ENCODE results near the gene ZNF70. TPM values are rescaled to one million over a fixed set of nuclear protein-coding genes. Genes with fewer than 3 reads are reported as not detected.

Gene ZNF70
- total RNA-seq, 2 experiments from 2014 or later: 1.2 to 1.3 TPM

DNA sequence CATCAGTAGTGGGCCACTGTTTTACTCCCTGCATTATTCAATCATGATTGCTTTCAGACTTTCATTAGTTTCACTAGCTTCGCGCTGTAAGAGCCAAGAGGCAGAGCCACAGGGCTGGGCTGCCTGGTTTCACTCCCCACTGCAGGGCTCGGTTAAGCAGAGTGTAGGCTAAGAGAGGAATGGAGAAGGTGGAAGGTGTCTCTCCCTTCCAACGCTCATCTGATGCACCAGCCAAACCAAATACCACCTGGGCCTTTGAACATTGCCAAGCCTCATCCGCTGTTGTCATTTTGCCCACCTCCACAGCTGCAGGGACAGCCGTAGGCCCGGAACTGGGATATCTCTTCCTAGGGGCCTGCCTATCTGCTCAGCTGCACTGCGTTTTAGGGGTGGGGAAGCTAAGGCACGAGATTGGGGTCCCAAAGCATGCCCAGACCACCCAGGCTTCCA is 35.4 kb upstream of the ZNF70 start:
- intact Hi-C loops (cut with micrococcal nuclease): loop anchor here (2.0 to 5.0 kb wide), 3 partner anchors 13 to 109 kb away; partner anchors contain the start of genes MIF, MMP11 and SLC2A11
- Mint-ChIP-seq H3K4me3 (peak overlapping the region; percentile 86), H3K4me1 (ENCODE audit: low read depth) (peaks cover 25% of the 10 kb centered on the region), H3K27me3 (no peaks in the 10 kb centered on the region), H3K9me3 (no peaks in the 10 kb centered on the region), H3K27ac (peak overlapping the region; percentile 94), H3K36me3 (no peaks in the 10 kb centered on the region)
- DNase-seq: no peak
- ChIA-PET POLR2A (interaction anchor here (0.7 to 2.4 kb wide), 7 partner anchors 11 to 127 kb away, joined by 3 to 8 read pairs (median 4); partner anchors contain the start of genes MMP11 and ZNF70), CTCF (interaction anchor here (0.5 to 1.3 kb wide), 3 partner anchors 15 to 63 kb away, joined by 3 to 5 read pairs (median 3); no protein-coding TSS in a partner anchor)

GRCh38 chr22:23784215-23784732 is 33.4 kb upstream of the ZNF70 start:
- H3K9me3 Mint-ChIP-seq: no peaks in the 10 kb centered on the region
- CTCF ChIA-PET: no interaction called here
- POLR2A ChIA-PET: no interaction called here
- no peak overlapping the region for H3K27ac Mint-ChIP-seq
- intact Hi-C loops (cut with micrococcal nuclease): no loop called here
- no peak for DNase-seq
- H3K4me1 Mint-ChIP-seq (ENCODE audit: low read depth): peaks cover 18% of the 10 kb centered on the region
- no peaks in the 10 kb centered on the region for H3K36me3 Mint-ChIP-seq
- H3K27me3 Mint-ChIP-seq: no peaks in the 10 kb centered on the region
- no peak overlapping the region for H3K4me3 Mint-ChIP-seq

- CTCF ChIA-PET: no interaction called here
- POLR2A ChIA-PET: no interaction called here
Observed at GRCh38 chr22:23783265-23784150, 32.6 kb upstream of the ZNF70 start.

DNA sequence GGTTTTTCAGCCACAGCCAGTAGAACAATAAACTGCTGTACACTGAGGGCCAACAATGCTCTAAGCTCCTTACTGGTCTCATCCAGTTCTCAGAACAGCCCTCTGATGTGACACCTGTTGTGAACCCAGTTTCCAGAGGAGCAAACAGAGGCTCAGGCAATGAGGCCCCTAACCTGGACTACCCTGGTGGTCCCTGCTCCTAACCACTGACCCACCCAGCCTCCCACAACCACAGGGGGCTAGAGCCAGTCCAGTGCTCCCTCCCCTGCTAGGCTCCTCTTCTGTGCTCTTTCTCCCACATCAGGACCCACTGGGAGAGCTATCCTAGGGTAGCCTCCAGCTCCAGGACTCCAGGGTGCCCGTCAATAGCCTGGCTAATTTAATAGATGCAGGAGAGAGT is 31.8 kb upstream of the ZNF70 start:
- Mint-ChIP-seq H3K4me3 (no peak overlapping the region), H3K4me1 (ENCODE audit: low read depth) (peaks cover 10% of the 10 kb centered on the region), H3K27ac (no peak overlapping the region), H3K27me3 (no peaks in the 10 kb centered on the region), H3K36me3 (no peaks in the 10 kb centered on the region), H3K9me3 (no peaks in the 10 kb centered on the region)
- CTCF ChIA-PET: no interaction called here
- POLR2A ChIA-PET: no interaction called here
- DNase-seq: no peak
- intact Hi-C loops (cut with micrococcal nuclease): no loop called here

More at GRCh38 chr22:23783265-23784150, 32.6 kb upstream of the ZNF70 start:
- Mint-ChIP-seq H3K4me1 (ENCODE audit: low read depth) (peaks cover 16% of the 10 kb centered on the region), H3K9me3 (no peaks in the 10 kb centered on the region), H3K27ac (no peak overlapping the region), H3K27me3 (no peaks in the 10 kb centered on the region), H3K4me3 (no peak overlapping the region), H3K36me3 (no peaks in the 10 kb centered on the region)
- intact Hi-C loops (cut with micrococcal nuclease): no loop called here
- DNase-seq: no peak

- ChIA-PET CTCF (no interaction called here), POLR2A (no interaction called here)
- intact Hi-C loops (cut with micrococcal nuclease): no loop called here
- Mint-ChIP-seq H3K4me1 (ENCODE audit: low read depth) (peaks cover 7% of the 10 kb centered on the region), H3K36me3 (no peaks in the 10 kb centered on the region), H3K4me3 (no peak overlapping the region), H3K9me3 (no peaks in the 10 kb centered on the region), H3K27ac (no peak overlapping the region), H3K27me3 (no peaks in the 10 kb centered on the region)
- no peak for DNase-seq
Observed at GRCh38 chr22:23782252-23782651, 31.3 kb upstream of the ZNF70 start.

DNA sequence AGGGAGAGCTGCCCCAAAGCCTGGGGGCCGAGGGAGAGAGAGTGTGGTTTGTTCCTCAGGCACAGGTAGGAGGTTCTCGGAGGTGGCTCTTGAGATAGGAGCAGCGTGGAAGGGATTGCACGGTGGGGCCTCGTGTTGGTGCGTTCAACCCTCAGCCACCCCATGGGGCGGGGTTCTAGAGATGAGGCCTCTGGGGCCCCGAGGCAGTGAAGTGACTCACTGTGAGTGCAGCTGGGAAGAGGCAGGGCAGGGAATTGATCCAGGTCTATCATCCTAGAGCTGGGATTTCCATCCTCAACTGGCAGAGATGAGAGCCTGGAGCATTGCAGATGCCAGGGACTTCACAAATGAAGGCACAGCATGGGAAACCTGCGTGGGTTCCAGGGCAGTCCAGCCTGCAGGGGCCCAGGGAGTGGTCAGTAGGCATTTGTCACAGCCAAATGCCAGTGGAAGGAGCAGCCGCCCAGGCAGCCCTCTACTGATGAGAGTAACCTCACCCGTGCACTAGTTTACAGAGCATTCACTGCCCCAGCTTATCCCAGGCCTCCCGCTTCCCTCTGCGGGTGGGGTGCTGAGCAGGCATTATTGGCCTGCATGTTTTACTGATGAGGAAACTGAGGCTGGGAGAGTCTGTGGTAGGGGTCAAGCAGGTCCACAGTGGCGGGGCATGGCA is 30.7 kb upstream of the ZNF70 start:
- no peak for DNase-seq
- no peak overlapping the region for H3K4me3 Mint-ChIP-seq
- no peaks in the 10 kb centered on the region for H3K9me3 Mint-ChIP-seq
- ChIA-PET POLR2A (no interaction called here), CTCF (no interaction called here)
- H3K27me3 Mint-ChIP-seq: no peaks in the 10 kb centered on the region
- H3K27ac Mint-ChIP-seq: no peak overlapping the region
- H3K36me3 Mint-ChIP-seq: no peaks in the 10 kb centered on the region
- intact Hi-C loops (cut with micrococcal nuclease): no loop called here
- peaks cover 6% of the 10 kb centered on the region for H3K4me1 Mint-ChIP-seq (ENCODE audit: low read depth)

DNA sequence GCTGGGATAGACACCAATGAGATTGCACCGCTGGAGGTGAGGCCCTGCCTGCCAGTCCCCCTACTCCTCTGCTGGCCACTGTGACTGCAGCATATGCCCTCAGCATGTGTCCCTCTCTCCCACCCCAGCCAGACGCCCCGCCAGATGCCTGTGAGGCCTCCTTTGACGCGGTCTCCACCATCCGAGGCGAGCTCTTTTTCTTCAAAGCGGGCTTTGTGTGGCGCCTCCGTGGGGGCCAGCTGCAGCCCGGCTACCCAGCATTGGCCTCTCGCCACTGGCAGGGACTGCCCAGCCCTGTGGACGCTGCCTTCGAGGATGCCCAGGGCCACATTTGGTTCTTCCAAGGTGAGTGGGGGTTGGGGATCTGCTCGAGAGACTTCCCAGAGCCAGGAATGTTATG is 30.2 kb upstream of the ZNF70 start:
- Mint-ChIP-seq H3K36me3 (no peaks in the 10 kb centered on the region), H3K27ac (no peak overlapping the region), H3K4me1 (ENCODE audit: low read depth) (peaks cover under 1% of the 10 kb centered on the region), H3K27me3 (no peaks in the 10 kb centered on the region), H3K9me3 (no peaks in the 10 kb centered on the region), H3K4me3 (no peak overlapping the region)
- ChIA-PET CTCF (no interaction called here), POLR2A (no interaction called here)
- DNase-seq: no peak
- intact Hi-C loops (cut with micrococcal nuclease): no loop called here

GRCh38 chr22:23780146-23780748 is 29.3 kb upstream of the ZNF70 start:
- no peak for DNase-seq
- intact Hi-C loops (cut with micrococcal nuclease): no loop called here
- Mint-ChIP-seq H3K9me3 (no peaks in the 10 kb centered on the region), H3K4me3 (no peak overlapping the region), H3K27ac (no peak overlapping the region), H3K27me3 (no peaks in the 10 kb centered on the region), H3K36me3 (no peaks in the 10 kb centered on the region), H3K4me1 (ENCODE audit: low read depth) (no peaks in the 10 kb centered on the region)
- CTCF ChIA-PET: no interaction called here
- POLR2A ChIA-PET: interaction anchor here (0.6 kb wide), 1 partner anchor 21 kb away, joined by 4 read pairs; no protein-coding TSS in a partner anchor

DNA sequence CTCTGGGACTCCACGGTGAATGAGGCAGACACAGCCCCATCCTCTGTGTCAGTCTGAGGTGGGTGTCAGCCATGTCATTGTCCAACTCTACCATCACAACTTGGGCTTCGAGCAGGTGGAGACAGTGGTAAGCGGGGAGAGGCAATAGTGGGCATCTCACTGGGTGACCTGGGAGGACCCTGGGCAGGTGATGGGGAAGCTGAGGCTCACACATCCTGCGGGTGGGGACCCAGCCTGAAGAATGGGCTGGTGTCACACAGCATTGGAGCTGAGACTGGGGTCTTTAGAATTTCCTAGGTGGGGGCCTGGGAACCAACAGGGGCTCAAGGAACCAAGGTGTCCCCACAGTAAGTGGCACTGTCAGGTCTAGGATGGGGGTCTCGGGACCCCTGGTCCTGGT is 28.8 kb upstream of the ZNF70 start:
- DNase-seq: no peak
- Mint-ChIP-seq H3K27ac (no peak overlapping the region), H3K9me3 (no peaks in the 10 kb centered on the region), H3K4me3 (no peak overlapping the region), H3K27me3 (no peaks in the 10 kb centered on the region), H3K36me3 (no peaks in the 10 kb centered on the region), H3K4me1 (ENCODE audit: low read depth) (no peaks in the 10 kb centered on the region)
- intact Hi-C loops (cut with micrococcal nuclease): no loop called here
- ChIA-PET CTCF (no interaction called here), POLR2A (no interaction called here)

GRCh38 chr22:23779083-23779482 is 28.2 kb upstream of the ZNF70 start:
- intact Hi-C loops (cut with micrococcal nuclease): no loop called here
- DNase-seq: no peak
- Mint-ChIP-seq H3K4me3 (no peak overlapping the region), H3K27ac (no peak overlapping the region), H3K9me3 (no peaks in the 10 kb centered on the region), H3K27me3 (no peaks in the 10 kb centered on the region), H3K4me1 (ENCODE audit: low read depth) (no peaks in the 10 kb centered on the region), H3K36me3 (no peaks in the 10 kb centered on the region)
- POLR2A ChIA-PET: no interaction called here
- CTCF ChIA-PET: no interaction called here

GRCh38 chr22:23778577-23778900 is 27.6 kb upstream of the ZNF70 start:
- intact Hi-C loops (cut with micrococcal nuclease): no loop called here
- Mint-ChIP-seq H3K4me1 (ENCODE audit: low read depth) (no peaks in the 10 kb centered on the region), H3K9me3 (no peaks in the 10 kb centered on the region), H3K27ac (no peak overlapping the region), H3K4me3 (no peak overlapping the region), H3K27me3 (no peaks in the 10 kb centered on the region), H3K36me3 (no peaks in the 10 kb centered on the region)
- ChIA-PET POLR2A (interaction anchor here (1.6 kb wide), 1 partner anchor 11 kb away, joined by 8 read pairs; the partner anchor contains the start of gene CHCHD10), CTCF (no interaction called here)
- no peak for DNase-seq
